ELF-1 (cell line): Measurements from ENCODE around the gene FAIM.
"Not testable (repeated sequence)": the region's sequence is repeated elsewhere in the genome, so short reads cannot be mapped to it uniquely, and the experiment has no call there.

Experiments
- DNase-seq: peaks from one replicate; pipeline ENCODE4 v3.0.0-alpha.2; 2016; ENCODE audit warnings: low read depth, low spot score

Gene FAIM

DNA sequence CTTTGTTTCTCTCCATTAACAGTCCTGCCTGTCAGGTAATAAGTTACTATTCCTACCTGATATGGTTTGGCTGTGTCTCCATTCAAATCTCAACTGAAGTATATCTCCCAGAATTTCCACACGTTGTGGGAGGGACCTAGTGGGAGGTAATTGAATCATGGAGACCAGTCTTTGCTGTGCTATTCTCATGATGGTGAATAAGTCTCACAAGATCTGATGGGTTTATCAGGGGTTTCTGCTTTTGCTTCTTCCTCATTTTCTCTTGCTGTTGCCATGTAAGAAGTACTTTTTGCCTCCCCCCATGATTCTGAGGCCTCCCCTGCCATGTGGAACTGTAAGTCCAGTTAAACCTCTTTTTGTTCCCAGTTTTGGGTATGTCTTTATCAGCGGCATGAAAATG lies 6.9 kb upstream of the FAIM start:
- not testable (repeated sequence) for DNase-seq

DNA sequence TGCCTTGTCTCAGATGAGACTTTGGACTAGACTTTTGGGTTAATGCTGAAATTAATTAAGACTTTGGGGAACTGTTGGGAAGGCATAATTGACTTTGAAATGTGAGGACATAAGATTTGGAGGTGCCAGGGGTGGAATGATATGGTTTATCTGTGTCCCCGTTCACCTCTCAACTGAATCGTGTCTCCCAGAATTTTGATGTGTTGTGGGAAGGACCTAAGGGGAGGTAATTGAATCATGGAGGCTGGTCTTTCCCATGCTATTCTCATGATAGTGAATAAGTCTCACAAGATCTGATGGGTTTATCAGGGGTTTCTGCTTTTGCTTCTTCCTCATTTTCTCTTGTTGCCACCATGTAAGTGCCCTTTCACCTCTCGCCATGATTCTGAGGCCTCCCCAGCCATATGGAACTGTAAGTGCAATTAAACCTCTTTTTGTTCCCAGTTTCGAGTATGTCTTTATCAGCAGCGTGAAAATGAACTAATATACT lies 4.4 kb upstream of the FAIM start:
- DNase-seq, result not testable (repeated sequence)

- no peak for DNase-seq
Observed at GRCh38 chr3:138609898-138610266, 1.3 kb downstream of the FAIM start.

- no peak for DNase-seq
Observed at GRCh38 chr3:138615462-138615861, 6.9 kb downstream of the FAIM start.

- no peak for DNase-seq
Observed at GRCh38 chr3:138620431-138620830, 11.9 kb downstream of the FAIM start.

- DNase-seq, result no peak
Observed at GRCh38 chr3:138624518-138624917, 15.9 kb downstream of the FAIM start.

GRCh38 chr3:138625707-138626365 lies 17.3 kb downstream of the FAIM start:
- DNase-seq, result no peak

DNA sequence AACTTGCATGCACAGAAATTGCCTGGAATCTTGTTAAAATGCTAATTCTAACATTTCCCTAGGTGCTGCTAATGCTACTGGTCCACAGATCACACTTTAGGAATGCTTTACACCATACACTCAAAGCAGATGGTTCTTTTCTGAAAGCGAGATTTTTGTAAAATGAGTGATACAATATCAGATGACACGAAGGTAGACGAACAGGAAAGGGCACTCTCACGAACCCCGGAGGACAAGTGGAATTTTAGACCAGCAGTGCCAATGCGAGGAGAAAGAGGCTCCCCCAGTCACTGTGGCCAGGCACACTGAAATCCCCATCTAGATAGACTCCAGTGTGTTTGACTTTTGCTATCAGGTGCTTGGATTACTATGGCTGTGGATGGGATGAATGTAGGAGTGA lies 21.0 kb downstream of the FAIM start:
- DNase-seq, result no peak

GRCh38 chr3:138638641-138639040 lies 30.1 kb downstream of the FAIM start:
- no peak for DNase-seq

DNA sequence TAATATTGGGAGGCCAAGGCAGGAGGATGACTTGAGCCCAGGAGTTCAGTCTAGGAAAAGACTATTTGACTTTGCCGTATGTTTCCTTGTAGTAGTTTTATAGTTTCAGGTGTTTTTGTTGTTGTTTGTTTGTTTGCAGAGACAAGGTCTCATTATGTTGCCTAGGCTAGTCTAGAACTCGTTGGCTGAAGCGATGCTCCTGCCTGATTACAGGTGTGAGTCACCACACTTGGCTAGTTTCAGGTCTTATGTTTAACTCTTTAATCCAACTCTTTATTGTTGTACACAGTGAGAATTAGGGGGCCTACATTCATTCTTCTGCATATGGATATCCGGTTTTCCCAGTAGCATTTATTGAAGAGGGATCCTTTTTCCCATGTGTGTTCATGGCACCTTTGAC lies 32.0 kb downstream of the FAIM start:
- no peak for DNase-seq

- DNase-seq, result no peak
Observed at GRCh38 chr3:138642226-138642926, 33.8 kb downstream of the FAIM start.

- DNase-seq, result no peak
Observed at GRCh38 chr3:138642927-138643253, 34.3 kb downstream of the FAIM start.

GRCh38 chr3:138646008-138646407 lies 37.4 kb downstream of the FAIM start:
- no peak for DNase-seq

- no peak for DNase-seq
Observed at GRCh38 chr3:138646513-138646912, 37.9 kb downstream of the FAIM start.

- DNase-seq, result no peak
Observed at GRCh38 chr3:138649134-138649533, 40.6 kb downstream of the FAIM start.

DNA sequence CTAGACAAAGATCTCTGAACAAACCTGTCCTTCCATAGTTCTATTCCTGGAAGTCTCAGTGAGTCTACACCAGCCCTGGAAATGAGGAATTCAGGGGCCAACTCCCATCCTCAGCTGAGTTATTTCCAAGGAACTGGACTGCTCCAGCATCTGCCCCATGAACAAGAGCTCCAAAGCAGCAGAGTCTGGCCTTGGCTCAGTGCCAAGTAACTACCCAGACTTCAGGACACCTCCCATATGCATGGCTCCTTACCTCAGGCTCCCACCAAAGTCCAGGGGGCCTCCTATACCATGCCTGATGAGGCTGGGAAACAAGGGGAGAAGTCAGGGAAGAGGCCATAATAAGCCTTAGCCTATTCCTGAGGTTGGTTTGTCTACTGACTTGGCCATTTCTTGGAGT lies 45.0 kb downstream of the FAIM start:
- DNase-seq, result no peak

DNA sequence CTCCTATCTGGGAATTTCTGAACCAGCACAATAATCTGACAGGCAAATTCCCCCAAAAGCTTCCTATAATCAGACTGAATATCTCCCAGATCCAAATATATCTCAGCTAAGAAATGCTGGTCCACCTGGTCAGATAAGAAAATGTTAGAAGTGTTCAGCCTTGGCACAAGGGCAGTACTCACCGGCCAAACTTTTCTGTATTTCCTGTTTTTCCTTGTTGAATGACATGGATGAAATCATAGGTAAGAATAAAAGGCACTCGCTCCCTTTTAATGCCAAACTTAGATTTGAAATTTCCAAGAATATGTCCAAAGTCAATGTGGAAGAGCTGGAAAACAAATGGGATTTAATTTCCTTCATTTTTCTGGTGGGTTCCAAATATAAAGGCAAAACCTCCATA lies 48.9 kb downstream of the FAIM start:
- DNase-seq, result no peak

DNA sequence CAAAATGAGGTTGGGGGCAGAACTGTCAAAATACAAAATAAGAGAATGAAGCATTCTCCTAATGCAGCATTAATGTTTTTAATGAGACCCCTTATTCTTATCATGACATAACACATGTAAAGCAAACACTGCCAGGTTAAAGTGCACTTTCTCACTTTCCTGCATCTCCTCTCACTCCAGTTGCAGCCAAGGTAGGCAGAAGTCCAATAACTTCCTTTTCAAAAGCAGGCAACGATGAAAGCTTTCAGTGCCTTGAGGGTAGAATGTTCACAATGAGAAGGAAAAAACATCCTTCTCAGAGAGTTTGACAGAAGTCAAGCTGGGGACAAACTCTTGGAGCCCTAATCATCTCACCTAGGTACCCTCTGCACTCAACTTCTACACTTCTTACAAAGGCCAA lies 59.5 kb downstream of the FAIM start:
- DNase-seq, result no peak

GRCh38 chr3:138670407-138670806 lies 61.8 kb downstream of the FAIM start:
- DNase-seq, result no peak

- DNase-seq, result peak; percentile 52
Observed at GRCh38 chr3:138673641-138674530, 65.3 kb downstream of the FAIM start.

GRCh38 chr3:138675393-138675792 lies 66.8 kb downstream of the FAIM start:
- no peak for DNase-seq

DNA sequence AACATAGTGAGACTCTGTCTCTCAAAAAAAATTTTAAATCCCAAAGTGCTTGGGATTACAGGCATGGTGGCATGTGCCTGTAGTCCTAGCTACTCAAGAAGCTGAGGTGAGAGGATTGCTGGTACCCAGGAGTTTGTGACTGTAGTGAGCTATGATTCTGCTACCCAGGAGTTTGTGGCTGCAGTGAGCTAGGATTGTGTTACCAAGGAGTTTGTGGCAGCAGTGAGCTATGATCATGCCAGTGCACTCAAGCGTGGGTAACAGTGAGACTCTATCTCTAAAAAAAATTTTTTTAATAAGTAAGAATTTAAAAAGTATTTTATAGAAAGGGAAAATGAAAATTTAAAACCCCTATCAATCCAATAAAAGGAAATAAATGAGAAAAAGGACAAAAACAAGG lies 69.5 kb downstream of the FAIM start:
- no peak for DNase-seq
